GM12874 (cell line): Measurements from ENCODE around the gene RBBP7.

ENCODE experiments used
- CTCF ChIP-seq: IDR thresholded peaks from 2 replicates; pipeline ENCODE4 v1.5.1; 2011; ENCODE audit warnings: low read depth, mild to moderate bottlenecking, control low read depth, low read length, moderate library complexity; ENCODE audit not compliant: insufficient read depth

RBBP7 gene

GRCh38 chrX:16870095-16870861 lies at the start of gene RBBP7:
TSS of gene RBBP7 (minus strand) at chrX:16870362. CDS start at chrX:16870053, 309 bp downstream.
- no peak for TF ChIP-seq CTCF

- no peak for TF ChIP-seq CTCF
Observed at GRCh38 chrX:16918979-16919378, 48.8 kb upstream of the RBBP7 start.

GRCh38 chrX:16917120-16917519 lies 47.0 kb upstream of the RBBP7 start:
- TF ChIP-seq CTCF = no peak

DNA sequence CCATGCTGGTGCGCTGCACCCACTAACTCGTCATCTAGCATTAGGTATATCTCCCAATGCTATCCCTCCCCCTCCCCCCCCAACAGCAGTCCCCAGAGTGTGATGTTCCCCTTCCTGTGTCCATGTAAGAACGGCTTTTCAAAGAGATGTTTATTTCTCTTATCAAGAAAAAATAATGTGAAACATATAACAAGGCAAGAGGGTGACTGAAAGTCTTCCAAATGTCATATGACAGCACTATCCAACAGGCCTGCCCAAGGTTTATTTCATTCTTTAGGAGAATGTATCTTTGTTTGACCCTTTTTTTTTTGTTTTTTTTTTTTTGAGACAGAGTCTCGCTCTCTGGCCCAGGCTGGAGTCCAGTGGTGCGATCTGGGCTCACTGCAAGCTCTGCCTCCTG lies 46.4 kb upstream of the RBBP7 start:
- TF ChIP-seq CTCF = no peak

- TF ChIP-seq CTCF = no peak
Observed at GRCh38 chrX:16914058-16914457, 43.9 kb upstream of the RBBP7 start.

DNA sequence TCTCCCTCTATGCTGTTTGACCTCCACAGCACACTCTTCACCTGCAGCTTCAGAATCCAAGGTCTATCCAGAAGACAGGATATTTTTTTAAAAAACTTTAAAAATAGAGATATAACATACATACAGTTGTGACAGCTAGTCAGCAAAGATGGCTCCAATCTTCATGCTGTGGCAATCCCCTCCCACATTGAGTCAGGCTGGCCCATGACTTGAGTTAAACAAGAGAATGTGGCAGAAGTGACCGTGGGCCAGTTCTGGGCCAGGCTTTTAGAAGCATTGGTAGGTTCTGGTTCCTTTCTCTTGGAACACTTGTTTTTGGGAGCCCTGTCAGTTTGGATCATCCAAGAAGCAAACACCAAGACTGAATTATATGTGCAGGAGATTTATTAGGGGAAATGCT lies 40.2 kb upstream of the RBBP7 start:
- no peak for TF ChIP-seq CTCF

- TF ChIP-seq CTCF = no peak
Observed at GRCh38 chrX:16903274-16904022, 33.3 kb upstream of the RBBP7 start.
